ENCODE measurements around the gene LRRC28. TPM values are rescaled to one million over a fixed set of nuclear protein-coding genes. Genes with fewer than 3 reads are reported as not detected.

LRRC28 gene
- total and polyA plus RNA-seq, 2 donors (not counting 1 experiment from before 2014, with no cell fraction given) = 20.1 to 23.8 TPM

- TF ChIP-seq CTCF (conservative IDR thresholded peaks at IDR 0.05 in 1 of 2, IDR thresholded peaks at IDR 0.05 in 1 of 2; ENCODE audit: low read depth in 1 of 2, low read length in 2 of 2) = no peak
- no peak for TF ChIP-seq EZH2 (IDR thresholded peaks at IDR 0.05; ENCODE audit: low read length, missing control alignments)
- Histone ChIP-seq H3K4me3 (replicated peaks in 1 of 4; ENCODE audit: control extremely low read depth in 1 of 4, insufficient read depth in 1 of 4, low read depth in 3 of 4, low read length in 4 of 4) (no peak overlapping the region), H3K36me3 (ENCODE audit: control insufficient read depth, insufficient read depth, low read length) (no peaks in the 10 kb centered on the region), H3K27ac (ENCODE audit: insufficient read depth, low read length) (no peak overlapping the region), H3K79me2 (ENCODE audit: control insufficient read depth, insufficient read depth, low read length) (no peaks in the 10 kb centered on the region), H3K4me1 (ENCODE audit: control insufficient read depth, extremely low read depth, insufficient read depth, low read length) (no peaks in the 10 kb centered on the region), H3K27me3 (ENCODE audit: control insufficient read depth, insufficient read depth, low read length) (no peaks in the 10 kb centered on the region), H3K4me2 (ENCODE audit: extremely low read depth, insufficient read depth, low read length) (no peak overlapping the region), H3K9ac (ENCODE audit: insufficient read depth, low read length) (no peak overlapping the region), H4K20me1 (ENCODE audit: control insufficient read depth, extremely low read depth, insufficient read depth, low read length) (no peaks in the 10 kb centered on the region), H2AFZ (ENCODE audit: low read length) (no peak overlapping the region), H3K9me3 (ENCODE audit: control insufficient read depth, insufficient read depth, low read depth, low read length) (no peaks in the 10 kb centered on the region)
- DNase-seq (ENCODE audit: low read depth in 2 of 2) = no peak
Observed at GRCh38 chr15:99326235-99326634, 75.0 kb downstream of the LRRC28 start.

GRCh38 chr15:99328106-99329072 lies 77.1 kb downstream of the LRRC28 start:
- Histone ChIP-seq H3K27me3 (ENCODE audit: control insufficient read depth, insufficient read depth, low read length) (no peaks in the 10 kb centered on the region), H3K4me1 (ENCODE audit: control insufficient read depth, extremely low read depth, insufficient read depth, low read length) (no peaks in the 10 kb centered on the region), H3K9me3 (ENCODE audit: control insufficient read depth, insufficient read depth, low read depth, low read length) (no peaks in the 10 kb centered on the region), H3K4me2 (ENCODE audit: extremely low read depth, insufficient read depth, low read length) (no peak overlapping the region), H3K9ac (ENCODE audit: insufficient read depth, low read length) (no peak overlapping the region), H3K4me3 (replicated peaks in 1 of 4; ENCODE audit: control extremely low read depth in 1 of 4, insufficient read depth in 1 of 4, low read depth in 3 of 4, low read length in 4 of 4) (no peak overlapping the region), H3K36me3 (ENCODE audit: control insufficient read depth, insufficient read depth, low read length) (no peaks in the 10 kb centered on the region), H4K20me1 (ENCODE audit: control insufficient read depth, extremely low read depth, insufficient read depth, low read length) (no peaks in the 10 kb centered on the region), H3K79me2 (ENCODE audit: control insufficient read depth, insufficient read depth, low read length) (no peaks in the 10 kb centered on the region), H2AFZ (ENCODE audit: low read length) (no peak overlapping the region), H3K27ac (ENCODE audit: insufficient read depth, low read length) (no peak overlapping the region)
- no peak for DNase-seq (ENCODE audit: low read depth in 2 of 2)
- TF ChIP-seq EZH2 (IDR thresholded peaks at IDR 0.05; ENCODE audit: low read length, missing control alignments) = no peak
- no peak for TF ChIP-seq CTCF (conservative IDR thresholded peaks at IDR 0.05 in 1 of 2, IDR thresholded peaks at IDR 0.05 in 1 of 2; ENCODE audit: low read depth in 1 of 2, low read length in 2 of 2)

- H2AFZ ChIP-seq (ENCODE audit: low read length) = no peak overlapping the region
- no peaks in the 10 kb centered on the region for H4K20me1 ChIP-seq (ENCODE audit: control insufficient read depth, extremely low read depth, insufficient read depth, low read length)
- no peak overlapping the region for H3K4me3 ChIP-seq (replicated peaks in 1 of 4; ENCODE audit: control extremely low read depth in 1 of 4, insufficient read depth in 1 of 4, low read depth in 3 of 4, low read length in 4 of 4)
- H3K79me2 ChIP-seq (ENCODE audit: control insufficient read depth, insufficient read depth, low read length) = no peaks in the 10 kb centered on the region
- H3K27ac ChIP-seq (ENCODE audit: insufficient read depth, low read length) = no peak overlapping the region
- no peak overlapping the region for H3K9ac ChIP-seq (ENCODE audit: insufficient read depth, low read length)
- no peaks in the 10 kb centered on the region for H3K4me1 ChIP-seq (ENCODE audit: control insufficient read depth, extremely low read depth, insufficient read depth, low read length)
- H3K4me2 ChIP-seq (ENCODE audit: extremely low read depth, insufficient read depth, low read length) = no peak overlapping the region
- no peaks in the 10 kb centered on the region for H3K27me3 ChIP-seq (ENCODE audit: control insufficient read depth, insufficient read depth, low read length)
- DNase-seq (ENCODE audit: low read depth in 2 of 2) = peak in 1 of 2 donors; percentile 68
- no peaks in the 10 kb centered on the region for H3K9me3 ChIP-seq (ENCODE audit: control insufficient read depth, insufficient read depth, low read depth, low read length)
- no peaks in the 10 kb centered on the region for H3K36me3 ChIP-seq (ENCODE audit: control insufficient read depth, insufficient read depth, low read length)
- TF ChIP-seq CTCF (conservative IDR thresholded peaks at IDR 0.05 in 1 of 2, IDR thresholded peaks at IDR 0.05 in 1 of 2; ENCODE audit: low read depth in 1 of 2, low read length in 2 of 2) (no peak), EZH2 (IDR thresholded peaks at IDR 0.05; ENCODE audit: low read length, missing control alignments) (no peak)
Observed at GRCh38 chr15:99331381-99331780, 80.1 kb downstream of the LRRC28 start.
